Neural progenitor cell (in vitro differentiated cells): Measurements from ENCODE around the gene HPD. TPM values are rescaled to one million over a fixed set of nuclear protein-coding genes. Genes with fewer than 3 reads are reported as not detected.

Experiments
- DNase-seq: peaks from one replicate; pipeline ENCODE4 v3.0.0-alpha.2; 2016; ENCODE audit warnings: low spot score
- H2AFZ ChIP-seq: fragments of 200-600 bp; sonication (generic); replicated peaks from 2 replicates; pipeline ENCODE4 v1.6.1; 2016; ENCODE audit warnings: antibody characterized with exemption
- H3F3A ChIP-seq: fragments of 200-600 bp; sonication (generic); 2 replicates; pipeline ENCODE4 v1.6.1; 2016; ENCODE audit warnings: antibody characterized with exemption, low read depth
- H3K27ac ChIP-seq: fragments of 200-600 bp; sonication (generic); 2 replicates; pipeline ENCODE4 v1.5.1; 2016; ENCODE audit warnings: mild to moderate bottlenecking
- H3K27me3 ChIP-seq: fragments of 200-600 bp; sonication (generic); 2 replicates; pipeline ENCODE4 v1.6.1; 2016; ENCODE audit warnings: mild to moderate bottlenecking, moderate library complexity
- H3K36me3 ChIP-seq: fragments of 200-600 bp; sonication (generic); 2 replicates; pipeline ENCODE4 v1.5.1; 2016
- H3K4me1 ChIP-seq: fragments of 200-600 bp; sonication (generic); 2 replicates; pipeline ENCODE4 v1.6.1; 2016; ENCODE audit warnings: mixed run types
- H3K4me2 ChIP-seq: fragments of 200-600 bp; sonication (generic); 2 replicates; pipeline ENCODE4 v1.6.1; 2016
- H3K4me3 ChIP-seq: fragments of 200-600 bp; sonication (generic); 2 replicates; pipeline ENCODE4 v1.5.1; 2016
- H3K79me2 ChIP-seq: fragments of 200-600 bp; sonication (generic); 2 replicates; pipeline ENCODE4 v1.6.1; 2016; ENCODE audit warnings: low read depth
- H3K9ac ChIP-seq: fragments of 200-600 bp; sonication (generic); 2 replicates; pipeline ENCODE4 v1.6.1; 2016
- H3K9me3 ChIP-seq: fragments of 200-600 bp; sonication (generic); 2 replicates; pipeline ENCODE4 v1.5.1; 2016; ENCODE audit warnings: low read depth
- H4K20me1 ChIP-seq: fragments of 200-600 bp; sonication (generic); 2 replicates; pipeline ENCODE4 v1.6.1; 2016; ENCODE audit warnings: low read depth
- H3K27ac Mint-ChIP-seq: 3 replicates; pipeline ENCODE4 v1.8.0; 2021; ENCODE audit warnings: mixed read lengths
- H3K27me3 Mint-ChIP-seq: 2 replicates; pipeline ENCODE4 v1.8.0; 2022; ENCODE audit warnings: low read depth, mild to moderate bottlenecking, inconsistent platforms, moderate library complexity, mixed read lengths; ENCODE audit not compliant: insufficient read depth
- H3K36me3 Mint-ChIP-seq: 3 replicates; pipeline ENCODE4 v1.8.0; 2021; ENCODE audit warnings: mixed read lengths
- H3K4me1 Mint-ChIP-seq: 3 replicates; pipeline ENCODE4 v1.8.0; 2021; ENCODE audit warnings: mixed read lengths
- H3K4me3 Mint-ChIP-seq: 3 replicates; pipeline ENCODE4 v1.8.0; 2021; ENCODE audit warnings: mild to moderate bottlenecking, moderate library complexity, mixed read lengths
- H3K9me3 Mint-ChIP-seq: 3 replicates; pipeline ENCODE4 v1.8.0; 2020; ENCODE audit warnings: mixed read lengths
- CTCF ChIP-seq: fragments of 200-600 bp; sonication (generic); IDR thresholded peaks from 2 replicates; pipeline ENCODE4 v1.5.1; 2017; ENCODE audit warnings: antibody characterized with exemption, mild to moderate bottlenecking
- EZH2 ChIP-seq: fragments of 200-600 bp; sonication (generic); IDR thresholded peaks from 2 replicates; pipeline ENCODE4 v1.6.1; 2017; ENCODE audit warnings: antibody characterized with exemption, mild to moderate bottlenecking, moderate library complexity
- EZH2phosphoT487 ChIP-seq: fragments of 200-600 bp; sonication (generic); IDR thresholded peaks from 2 replicates; pipeline ENCODE4 v1.6.1; 2017; ENCODE audit warnings: antibody characterized with exemption
- total RNA-seq: library from RNA; depleted of rRNA; stranded (reverse); fragments of >200 nt; gene quantifications from 2 replicates; pipeline ENCODE4 v1.2.3, GENCODE V29; 2015; ENCODE audit warnings: low replicate concordance

The HPD gene
- total RNA-seq, 1 donor from 2014 or later = not detected

GRCh38 chr12:121793838-121794533, 64.7 kb downstream of the HPD start:
- no peaks in the 10 kb centered on the region for H3K9me3 ChIP-seq
- TF ChIP-seq CTCF (peak; percentile 96), EZH2 (no peak)
- no peak overlapping the region for H3K27ac ChIP-seq
- H3K79me2 ChIP-seq = peaks cover 32% of the 10 kb centered on the region
- peaks cover 21% of the 10 kb centered on the region for H3K4me1 ChIP-seq
- peak overlapping the region; percentile 56 for H3K4me3 ChIP-seq
- Mint-ChIP-seq H3K36me3 (peaks cover 11% of the 10 kb centered on the region), H3K27ac (peak overlapping the region; percentile 74), H3K4me3 (peak overlapping the region; percentile 81), H3K4me1 (peaks cover 46% of the 10 kb centered on the region), H3K27me3 (peaks cover 13% of the 10 kb centered on the region), H3K9me3 (no peaks in the 10 kb centered on the region)
- DNase-seq = peak; percentile 96
- H3F3A ChIP-seq = peaks cover 59% of the 10 kb centered on the region
- no peak overlapping the region for H3K9ac ChIP-seq
- no peaks in the 10 kb centered on the region for H3K36me3 ChIP-seq
- H3K27me3 ChIP-seq = peaks cover 16% of the 10 kb centered on the region
- H2AFZ ChIP-seq = no peak overlapping the region
- H3K4me2 ChIP-seq = peak overlapping the region; percentile 96
- peaks cover 49% of the 10 kb centered on the region for H4K20me1 ChIP-seq

GRCh38 chr12:121793440-121793837, 65.2 kb downstream of the HPD start, which contains the start of gene RHOF:
TSS of gene RHOF (minus strand) at chr12:121793688. CDS start at chr12:121793633, 55 bp downstream.
- H3K4me3 ChIP-seq = peak within 1 kb of the TSS; percentile 56
- peak within 1 kb of the TSS; percentile 96 for H3K4me2 ChIP-seq
- H3K4me1 ChIP-seq = peaks cover 15% of the 10 kb centered on the region
- peaks cover 27% of the 10 kb centered on the region for H3K79me2 ChIP-seq
- peaks cover 44% of the 10 kb centered on the region for H4K20me1 ChIP-seq
- H3K9ac ChIP-seq = no peak within 1 kb of the TSS
- H3K27me3 ChIP-seq = peaks cover 16% of the 10 kb centered on the region
- H2AFZ ChIP-seq = no peak within 1 kb of the TSS
- H3K27ac ChIP-seq = no peak within 1 kb of the TSS
- Mint-ChIP-seq H3K4me3 (peak within 1 kb of the TSS; percentile 81), H3K9me3 (no peaks in the 10 kb centered on the region), H3K4me1 (peaks cover 40% of the 10 kb centered on the region), H3K36me3 (peaks cover 8% of the 10 kb centered on the region), H3K27ac (peak within 1 kb of the TSS; percentile 74), H3K27me3 (peaks cover 10% of the 10 kb centered on the region)
- peak; percentile 80 for DNase-seq
- no peaks in the 10 kb centered on the region for H3K36me3 ChIP-seq
- H3K9me3 ChIP-seq = no peaks in the 10 kb centered on the region
- H3F3A ChIP-seq = peaks cover 54% of the 10 kb centered on the region
- TF ChIP-seq CTCF = no peak
- no peak for TF ChIP-seq EZH2
- no peak for TF ChIP-seq EZH2phosphoT487

GRCh38 chr12:121792607-121793439, 65.8 kb downstream of the HPD start:
- peaks cover 36% of the 10 kb centered on the region for H3K4me1 Mint-ChIP-seq
- no peak overlapping the region for H3K27ac Mint-ChIP-seq
- H3K27me3 Mint-ChIP-seq = peaks cover 10% of the 10 kb centered on the region
- peaks cover 47% of the 10 kb centered on the region for H3F3A ChIP-seq
- H2AFZ ChIP-seq = no peak overlapping the region
- no peaks in the 10 kb centered on the region for H3K36me3 ChIP-seq
- H3K4me3 ChIP-seq = peak overlapping the region; percentile 56
- peaks cover 9% of the 10 kb centered on the region for H3K4me1 ChIP-seq
- H3K9ac ChIP-seq = no peak overlapping the region
- H3K27ac ChIP-seq = no peak overlapping the region
- peaks cover 16% of the 10 kb centered on the region for H3K27me3 ChIP-seq
- peak overlapping the region; percentile 81 for H3K4me3 Mint-ChIP-seq
- no peak for DNase-seq
- H3K9me3 ChIP-seq = no peaks in the 10 kb centered on the region
- no peaks in the 10 kb centered on the region for H3K9me3 Mint-ChIP-seq
- peaks cover 21% of the 10 kb centered on the region for H3K79me2 ChIP-seq
- H3K36me3 Mint-ChIP-seq = peaks cover 7% of the 10 kb centered on the region
- TF ChIP-seq CTCF (no peak), EZH2 (no peak), EZH2phosphoT487 (no peak)
- H3K4me2 ChIP-seq = peak overlapping the region; percentile 96
- H4K20me1 ChIP-seq = peaks cover 37% of the 10 kb centered on the region
